NCI-H69 (cell line): ENCODE results near the gene GRIK4.

Experiments
- DNase-seq: peaks from one replicate; lab custom pipeline; 2025; lab: John Stamatoyannopoulos, UW

Gene GRIK4

GRCh38 chr11:120509346-120510053 lies 2.0 kb upstream of the GRIK4 start:
- DNase-seq: no peak

GRCh38 chr11:120510406-120511115 lies 987 bp upstream of the GRIK4 start:
- DNase-seq: peak; percentile 16

- peak; percentile 45 for DNase-seq
These were observed 531 bp downstream of the GRIK4 start for GRCh38 chr11:120511820-120512738.

GRCh38 chr11:120512739-120513435 lies 1.3 kb downstream of the GRIK4 start:
- peak; percentile 79 for DNase-seq

GRCh38 chr11:120513436-120514315 lies 2.1 kb downstream of the GRIK4 start:
- DNase-seq: peak; percentile 45

- no peak for DNase-seq
These were observed 3.1 kb downstream of the GRIK4 start for GRCh38 chr11:120514541-120515121.

- DNase-seq: no peak
These were observed 3.7 kb downstream of the GRIK4 start for GRCh38 chr11:120515186-120515723.

- DNase-seq: peak; percentile 47
These were observed 5.2 kb downstream of the GRIK4 start for GRCh38 chr11:120516461-120517389.

GRCh38 chr11:120517390-120517761 lies 5.8 kb downstream of the GRIK4 start:
- DNase-seq: no peak

GRCh38 chr11:120517801-120518291 lies 6.3 kb downstream of the GRIK4 start:
- peak; percentile 26 for DNase-seq

GRCh38 chr11:120518356-120518755 lies 6.8 kb downstream of the GRIK4 start:
- no peak for DNase-seq

GRCh38 chr11:120519474-120519873 lies 7.9 kb downstream of the GRIK4 start:
- no peak for DNase-seq

- DNase-seq: no peak
These were observed 8.7 kb downstream of the GRIK4 start for GRCh38 chr11:120520091-120520822.

- no peak for DNase-seq
These were observed 9.6 kb downstream of the GRIK4 start for GRCh38 chr11:120521176-120521575.

- DNase-seq: no peak
These were observed 10.5 kb downstream of the GRIK4 start for GRCh38 chr11:120522021-120522420.

GRCh38 chr11:120522736-120523135 lies 11.2 kb downstream of the GRIK4 start:
- DNase-seq: no peak

- peak; percentile 87 for DNase-seq
These were observed 11.6 kb downstream of the GRIK4 start for GRCh38 chr11:120523196-120523595.

- DNase-seq: no peak
These were observed 13.1 kb downstream of the GRIK4 start for GRCh38 chr11:120524536-120525085.
